Cardiac fibroblast (primary cell): Measurements from ENCODE around the gene CYP2R1.
"Not testable (repeated sequence)": the region's sequence is repeated elsewhere in the genome, so short reads cannot be mapped to it uniquely, and the experiment has no call there.

ENCODE experiments used
- DNase-seq, 2 donors: peaks; one replicate each; pipeline versions ENCODE4 v3.0.0 to v3.0.0-alpha.2; 2010; ENCODE audit warnings: low read depth in 2 of 2
- H3K4me3 ChIP-seq, 2 donors: replicated peaks in 1 of 2; 1 replicate in 1 of 2; 2 replicates in 1 of 2; pipeline ENCODE4 v1.5.1; 2011; ENCODE audit warnings: low read depth in 2 of 2, low read length in 2 of 2, mild to moderate bottlenecking in 2 of 2, moderate library complexity in 1 of 2
- CTCF ChIP-seq: IDR thresholded peaks from one replicate; pipeline ENCODE4 v1.5.1; 2011; ENCODE audit warnings: low read depth, mild to moderate bottlenecking, low read length, inconsistent platforms

Gene CYP2R1

GRCh38 chr11:14875163-14875562, 16.9 kb downstream of the CYP2R1 start:
- no peak for DNase-seq
- TF ChIP-seq CTCF = no peak

GRCh38 chr11:14873632-14874031, 18.4 kb downstream of the CYP2R1 start:
- no peak for TF ChIP-seq CTCF
- DNase-seq = no peak
- H3K4me3 ChIP-seq = no peak overlapping the region

More at GRCh38 chr11:14875163-14875562, 16.9 kb downstream of the CYP2R1 start:
- H3K4me3 ChIP-seq = no peak overlapping the region

- TF ChIP-seq CTCF = no peak
- no peak overlapping the region for H3K4me3 ChIP-seq
- DNase-seq = no peak
Measured at GRCh38 chr11:14872032-14872431, 20.0 kb downstream of the CYP2R1 start.

- H3K4me3 ChIP-seq, DNase-seq: not testable (repeated sequence)
Measured at GRCh38 chr11:14863775-14864174, 28.3 kb downstream of the CYP2R1 start.

- no peak for DNase-seq
- TF ChIP-seq CTCF = no peak
- H3K4me3 ChIP-seq = no peak overlapping the region
Measured at GRCh38 chr11:14861680-14862079, 30.4 kb downstream of the CYP2R1 start.

GRCh38 chr11:14860511-14860910, 31.5 kb downstream of the CYP2R1 start:
- no peak for TF ChIP-seq CTCF
- no peak overlapping the region for H3K4me3 ChIP-seq
- peak in 1 of 2 donors; percentile 4 for DNase-seq

GRCh38 chr11:14858404-14858803, 33.6 kb downstream of the CYP2R1 start:
- no peak for TF ChIP-seq CTCF
- no peak for DNase-seq
- no peak overlapping the region for H3K4me3 ChIP-seq

GRCh38 chr11:14857621-14858020, 34.4 kb downstream of the CYP2R1 start:
- no peak for DNase-seq
- no peak overlapping the region for H3K4me3 ChIP-seq
- TF ChIP-seq CTCF = no peak
